GM12878 (cell line): ENCODE data around the gene PLOD2.

ENCODE experiments used
- CREB1 ChIP-seq: IDR thresholded peaks from 2 replicates; pipeline ENCODE4 v1.6.1; 2012; ENCODE audit warnings: low read depth, mild to moderate bottlenecking, inconsistent platforms
- EZH2 ChIP-seq: IDR thresholded peaks from 2 replicates; pipeline ENCODE4 v1.6.1; 2012; ENCODE audit warnings: low read depth, mild to moderate bottlenecking, control low read depth, inconsistent platforms, low read length, borderline replicate concordance; ENCODE audit not compliant: control insufficient read depth
- JUND ChIP-seq: IDR thresholded peaks from 2 replicates; pipeline ENCODE4 v1.6.1; 2012; ENCODE audit warnings: low read depth, mild to moderate bottlenecking, low read length, improper control_type of control experiment, moderate library complexity
- PAX8 ChIP-seq: fragments of 450-650 bp; IDR thresholded peaks from 2 replicates; pipeline ENCODE4 v1.6.1; 2017; ENCODE audit warnings: mild to moderate bottlenecking, moderate library complexity
- SPI1 ChIP-seq: IDR thresholded peaks from 2 replicates; pipeline ENCODE4 v1.6.1; 2011; ENCODE audit warnings: low read depth, mild to moderate bottlenecking, low read length, moderate library complexity, borderline replicate concordance; ENCODE audit not compliant: insufficient read depth
- ZNF24 ChIP-seq: fragments of 450-650 bp; IDR thresholded peaks from 2 replicates; pipeline ENCODE4 v1.6.1; 2017; ENCODE audit warnings: antibody characterized with exemption, mild to moderate bottlenecking
- TF ChIP-seq, protein P1 (sequence below), 3 experiments: IDR thresholded peaks in 2 of 3; conservative IDR thresholded peaks in 1 of 3; 2 replicates each; pipeline ENCODE4 v1.5.1; 2011; ENCODE audit warnings: low read depth in 3 of 3, low read length in 3 of 3, mild to moderate bottlenecking in 3 of 3, control low read depth in 2 of 3, moderate library complexity in 2 of 3, inconsistent platforms in 1 of 3, mixed read lengths in 1 of 3; ENCODE audit not compliant: control insufficient read depth in 2 of 3, insufficient read depth in 1 of 3; ENCODE audit errors: extremely low read depth in 1 of 3

DNA sequence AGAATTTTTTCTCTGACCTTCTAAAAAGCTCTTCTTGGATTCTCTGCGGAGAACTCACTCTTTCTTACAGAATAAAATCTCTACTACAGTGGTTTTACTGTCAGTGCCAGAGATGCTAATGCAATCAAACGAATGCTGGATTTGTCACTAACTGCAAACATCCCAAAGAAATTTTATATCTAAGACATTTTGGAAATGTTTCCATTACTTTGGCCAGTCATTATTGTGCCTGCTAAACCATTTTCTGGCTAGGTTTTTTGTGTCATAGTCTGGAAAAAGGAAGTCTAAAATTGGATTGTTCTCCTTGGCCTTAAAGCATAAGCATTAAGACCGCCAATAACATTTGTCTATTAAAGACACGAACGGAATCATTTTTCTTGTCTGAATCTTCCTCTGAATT is 54.0 kb downstream of the PLOD2 start:
- no peak for TF ChIP-seq SPI1
- TF ChIP-seq, protein P1, sequence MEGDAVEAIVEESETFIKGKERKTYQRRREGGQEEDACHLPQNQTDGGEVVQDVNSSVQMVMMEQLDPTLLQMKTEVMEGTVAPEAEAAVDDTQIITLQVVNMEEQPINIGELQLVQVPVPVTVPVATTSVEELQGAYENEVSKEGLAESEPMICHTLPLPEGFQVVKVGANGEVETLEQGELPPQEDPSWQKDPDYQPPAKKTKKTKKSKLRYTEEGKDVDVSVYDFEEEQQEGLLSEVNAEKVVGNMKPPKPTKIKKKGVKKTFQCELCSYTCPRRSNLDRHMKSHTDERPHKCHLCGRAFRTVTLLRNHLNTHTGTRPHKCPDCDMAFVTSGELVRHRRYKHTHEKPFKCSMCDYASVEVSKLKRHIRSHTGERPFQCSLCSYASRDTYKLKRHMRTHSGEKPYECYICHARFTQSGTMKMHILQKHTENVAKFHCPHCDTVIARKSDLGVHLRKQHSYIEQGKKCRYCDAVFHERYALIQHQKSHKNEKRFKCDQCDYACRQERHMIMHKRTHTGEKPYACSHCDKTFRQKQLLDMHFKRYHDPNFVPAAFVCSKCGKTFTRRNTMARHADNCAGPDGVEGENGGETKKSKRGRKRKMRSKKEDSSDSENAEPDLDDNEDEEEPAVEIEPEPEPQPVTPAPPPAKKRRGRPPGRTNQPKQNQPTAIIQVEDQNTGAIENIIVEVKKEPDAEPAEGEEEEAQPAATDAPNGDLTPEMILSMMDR (IDR thresholded peaks at IDR 0.05 in 2 of 3, conservative IDR thresholded peaks at IDR 0.05 in 1 of 3; ENCODE audit: control insufficient read depth in 2 of 3, extremely low read depth in 1 of 3, insufficient read depth in 1 of 3, low read depth in 3 of 3, low read length in 3 of 3) = no peak
- TF ChIP-seq ZNF24 = no peak
- no peak for TF ChIP-seq JUND
- TF ChIP-seq PAX8 = no peak
- TF ChIP-seq CREB1 = no peak
- no peak for TF ChIP-seq EZH2
